COLO668 (cell line): Measurements from ENCODE around the gene LACTB.
A peak's percentile ranks its signal among the peaks of the same experiment; 100 is the strongest.

Source experiments
- DNase-seq: peaks from one replicate; lab custom pipeline; 2025; ENCODE audit not compliant: unreplicated experiment; lab: John Stamatoyannopoulos, UW

The LACTB gene

DNA sequence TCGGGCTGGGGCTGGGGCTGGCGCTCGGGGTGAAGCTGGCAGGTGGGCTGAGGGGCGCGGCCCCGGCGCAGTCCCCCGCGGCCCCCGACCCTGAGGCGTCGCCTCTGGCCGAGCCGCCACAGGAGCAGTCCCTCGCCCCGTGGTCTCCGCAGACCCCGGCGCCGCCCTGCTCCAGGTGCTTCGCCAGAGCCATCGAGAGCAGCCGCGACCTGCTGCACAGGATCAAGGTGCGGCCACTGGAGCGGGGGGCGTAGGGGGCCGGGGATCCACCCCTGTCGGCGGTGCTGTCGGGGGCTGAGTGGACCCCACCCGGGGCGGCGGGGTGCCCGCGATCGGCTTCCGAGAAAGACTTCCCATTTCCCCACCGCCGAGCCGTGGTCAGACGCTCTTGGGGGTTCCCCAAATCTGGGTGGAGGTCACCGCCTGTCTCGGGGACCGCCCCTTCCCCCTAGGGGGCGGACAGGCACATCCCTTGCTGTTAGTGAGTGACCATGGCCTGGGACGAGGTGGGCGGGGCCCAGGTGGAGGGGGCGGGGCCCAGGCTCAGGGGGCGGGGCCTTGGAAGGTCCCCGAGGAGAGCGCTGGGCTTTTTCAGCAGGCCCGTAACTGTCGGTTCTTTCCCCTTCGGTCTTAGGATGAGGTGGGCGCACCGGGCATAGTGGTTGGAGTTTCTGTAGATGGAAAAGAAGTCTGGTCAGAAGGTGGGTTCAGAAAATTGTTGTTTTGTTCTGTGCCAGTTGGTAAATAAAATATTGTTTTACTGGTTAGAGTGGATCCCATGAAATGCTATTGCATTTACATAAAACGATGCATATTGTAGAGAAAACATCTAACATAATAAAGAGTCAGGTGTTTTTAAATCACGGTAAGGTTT, 578 bp downstream of the LACTB start:
- peak; percentile 62 for DNase-seq

DNA sequence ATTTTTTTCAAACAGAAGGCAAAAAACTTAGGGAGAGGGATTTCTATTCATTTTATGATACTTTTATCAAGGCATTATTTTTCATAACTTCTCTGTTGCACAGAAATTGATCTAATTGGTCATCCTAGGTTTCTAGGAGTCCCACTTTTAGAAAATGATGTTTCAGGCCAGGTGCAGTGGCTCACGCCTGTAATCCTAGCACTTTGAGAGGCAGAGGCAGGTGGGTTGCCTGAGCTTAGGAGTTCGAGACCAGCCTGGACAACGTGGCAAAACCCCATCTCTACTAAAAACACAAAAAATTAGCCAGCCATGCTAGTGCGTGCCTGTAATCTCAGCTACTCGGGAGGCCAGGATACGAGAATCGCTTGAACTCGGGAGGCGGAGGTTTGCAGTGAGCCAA, 2.8 kb downstream of the LACTB start:
- DNase-seq, result no peak

DNA sequence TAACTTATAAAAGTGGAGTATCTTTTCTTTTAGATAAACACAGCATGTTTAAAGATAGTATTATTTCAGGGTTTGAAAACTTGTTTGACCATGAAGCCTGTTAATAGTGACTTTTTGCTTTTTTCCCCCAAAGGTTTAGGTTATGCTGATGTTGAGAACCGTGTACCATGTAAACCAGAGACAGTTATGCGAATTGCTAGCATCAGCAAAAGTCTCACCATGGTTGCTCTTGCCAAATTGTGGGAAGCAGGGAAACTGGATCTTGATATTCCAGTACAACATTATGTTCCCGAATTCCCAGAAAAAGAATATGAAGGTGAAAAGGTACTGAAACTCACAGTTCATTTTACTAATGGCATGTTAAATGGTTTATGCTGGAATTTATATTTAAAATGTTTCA, 5.1 kb downstream of the LACTB start:
- no peak for DNase-seq

DNA sequence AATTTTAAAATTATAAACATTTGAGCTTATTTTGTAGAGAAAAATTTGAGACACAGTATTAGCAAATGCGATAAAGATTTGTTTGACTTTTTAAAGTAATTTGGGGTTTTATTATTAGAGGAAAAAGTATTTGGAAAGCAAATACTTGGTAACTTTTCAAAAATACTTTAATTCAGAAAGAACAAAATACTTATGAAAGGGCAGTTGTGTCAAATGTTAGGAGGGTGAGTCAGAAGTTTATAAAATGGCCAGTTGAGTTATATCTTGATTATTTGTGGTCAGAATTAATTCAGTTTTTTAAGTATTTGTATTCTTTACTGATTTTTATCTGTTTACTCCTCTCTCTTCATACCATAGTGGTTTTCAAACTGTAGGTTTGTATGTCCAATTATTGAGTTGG, 12.1 kb downstream of the LACTB start:
- no peak for DNase-seq

DNA sequence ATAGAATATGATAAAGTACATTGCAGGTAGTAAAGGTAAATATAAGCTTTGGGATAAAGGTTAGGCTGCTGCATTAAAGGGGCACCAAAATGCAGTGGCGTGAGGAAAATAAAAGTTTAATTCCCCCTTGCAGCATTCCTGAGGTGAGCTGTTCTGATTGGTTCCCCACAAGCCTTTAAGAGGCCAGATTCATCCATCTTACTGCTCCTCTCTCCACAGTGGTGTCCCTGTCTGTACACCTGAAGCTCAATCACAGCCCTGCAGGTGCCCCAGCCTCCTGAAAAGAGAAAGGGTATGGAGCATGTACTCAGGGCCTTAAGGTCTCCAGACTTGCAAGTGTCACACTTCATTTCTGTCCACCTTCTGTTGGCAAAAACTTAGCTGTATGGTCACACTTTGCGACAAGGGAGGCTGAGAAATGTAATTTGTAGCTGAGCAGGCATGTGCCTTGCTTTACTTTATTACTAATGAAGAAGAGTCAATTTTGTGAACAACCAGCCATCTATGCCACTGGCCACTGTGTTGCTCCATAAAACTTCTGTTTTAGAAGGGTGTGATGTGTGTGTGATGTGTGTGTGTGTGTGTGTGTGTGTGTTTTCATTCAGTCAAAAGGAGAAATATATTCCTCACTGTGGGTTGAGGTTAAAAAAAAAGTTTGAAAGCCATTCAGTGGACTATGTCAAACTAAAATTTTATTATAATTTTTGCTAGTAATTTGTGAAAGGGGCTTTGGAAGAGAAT, 12.8 kb downstream of the LACTB start:
- no peak for DNase-seq

DNA sequence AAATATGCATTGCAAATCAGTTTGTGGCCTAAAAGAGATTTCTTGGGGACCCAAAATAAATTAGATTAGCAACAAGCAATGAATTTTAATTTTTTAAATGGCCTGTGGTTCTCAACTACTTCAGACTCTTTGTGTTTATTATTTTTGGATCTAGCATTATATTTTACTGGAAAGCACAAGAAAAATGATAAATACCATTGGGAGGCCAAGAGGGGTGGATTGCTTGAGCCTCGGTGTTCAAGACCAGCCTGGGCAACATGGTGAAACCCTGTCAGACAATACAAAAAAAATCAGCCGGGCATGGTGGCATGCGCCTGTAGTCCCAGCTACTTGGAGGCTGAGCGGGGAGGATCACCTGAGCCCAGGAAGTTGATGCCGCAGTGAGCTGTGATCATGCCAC, 13.6 kb downstream of the LACTB start:
- no peak for DNase-seq

DNA sequence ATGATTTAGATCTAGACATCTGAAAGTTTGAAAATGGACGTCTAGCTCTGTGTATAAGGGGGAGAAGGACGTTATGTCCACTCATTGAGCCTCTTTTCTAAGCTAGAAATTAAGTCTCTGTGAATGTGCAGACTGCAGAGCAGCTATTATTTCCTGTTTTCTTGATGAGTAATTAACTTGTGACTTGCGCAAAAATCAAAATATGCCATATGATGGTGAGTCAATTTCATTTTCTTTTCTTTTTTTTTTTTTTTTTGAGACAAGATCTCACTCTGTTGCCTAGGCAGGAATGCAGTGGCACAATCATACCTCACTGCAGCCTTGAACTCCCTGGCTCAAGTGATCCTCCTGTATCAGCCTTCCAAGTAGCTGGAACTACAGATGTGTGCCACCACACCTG, 14.1 kb downstream of the LACTB start:
- no peak for DNase-seq

DNA sequence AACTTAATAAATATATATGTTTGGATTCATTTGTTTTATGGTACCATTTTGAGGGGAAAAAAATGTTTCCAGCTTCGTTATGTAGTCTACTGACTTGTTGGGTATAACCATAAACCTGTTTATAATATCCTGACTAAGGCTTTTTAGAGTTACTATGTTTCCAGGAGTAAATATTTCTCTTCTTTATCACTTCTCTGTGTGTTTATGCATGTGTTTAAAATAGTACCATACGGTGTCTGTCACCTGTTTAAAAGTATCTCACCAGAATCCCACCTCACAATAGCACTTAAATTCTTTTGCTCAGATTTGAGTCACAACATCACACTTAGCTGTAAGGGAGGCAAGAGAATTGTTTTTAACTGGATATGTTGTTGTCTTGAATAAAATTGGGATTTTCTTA, 15.1 kb downstream of the LACTB start:
- no peak for DNase-seq

DNA sequence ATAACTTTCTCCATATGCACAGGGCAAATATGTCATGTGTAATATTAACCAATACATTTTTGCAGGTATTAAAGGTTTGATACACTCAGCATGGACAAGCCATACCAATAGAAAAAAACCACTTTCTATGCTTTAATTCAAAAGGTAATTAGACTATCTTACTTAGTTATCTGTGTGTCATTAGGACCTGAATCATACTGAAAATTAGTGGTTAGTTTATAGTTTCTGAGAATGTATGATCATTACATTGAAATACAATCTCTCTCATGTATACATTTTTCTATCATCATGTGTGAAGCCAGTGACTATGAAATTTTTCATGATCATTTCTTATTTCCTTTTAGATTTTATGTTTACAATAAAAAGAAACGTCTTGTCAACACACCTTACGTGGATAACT, 19.3 kb downstream of the LACTB start:
- no peak for DNase-seq

DNA sequence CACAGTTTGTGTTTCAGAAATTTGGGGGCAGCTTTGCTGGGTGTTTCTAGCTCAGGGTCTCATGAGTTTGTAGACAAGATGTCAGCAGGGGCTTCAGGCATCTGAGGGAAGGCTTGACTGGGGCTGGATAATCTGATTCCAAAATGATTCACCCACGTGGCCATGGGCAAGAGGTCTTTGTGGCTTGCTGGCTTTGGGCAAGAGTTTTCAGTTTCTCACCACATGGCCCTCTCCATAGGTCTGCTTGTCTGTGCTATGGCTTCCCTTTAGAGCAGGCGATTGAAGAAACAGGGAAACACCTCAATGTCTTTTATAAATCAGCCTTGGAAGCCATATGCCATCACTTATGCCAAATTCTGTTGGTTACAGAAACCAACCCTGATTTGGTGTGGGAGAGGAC, 23.8 kb downstream of the LACTB start:
- DNase-seq, result no peak

DNA sequence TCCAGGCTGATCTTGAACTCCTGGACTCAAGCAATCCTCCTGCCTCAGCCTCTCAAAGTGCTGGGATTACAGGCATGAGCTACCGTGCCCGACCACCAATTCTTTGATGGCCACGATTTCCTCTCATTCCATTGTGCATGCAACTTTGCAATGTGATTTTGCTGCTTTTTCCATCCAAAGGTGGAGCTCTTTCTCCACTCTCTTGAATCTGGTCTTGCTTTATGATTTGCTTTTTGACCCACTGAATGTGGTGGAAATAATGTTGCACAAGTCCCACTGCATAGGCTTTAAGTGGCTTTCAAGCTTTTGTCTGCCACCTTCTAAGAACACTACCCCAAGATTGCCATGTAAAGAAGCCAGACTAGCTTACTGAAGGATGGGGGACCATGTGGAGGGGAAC, 25.0 kb downstream of the LACTB start:
- DNase-seq, result no peak

DNA sequence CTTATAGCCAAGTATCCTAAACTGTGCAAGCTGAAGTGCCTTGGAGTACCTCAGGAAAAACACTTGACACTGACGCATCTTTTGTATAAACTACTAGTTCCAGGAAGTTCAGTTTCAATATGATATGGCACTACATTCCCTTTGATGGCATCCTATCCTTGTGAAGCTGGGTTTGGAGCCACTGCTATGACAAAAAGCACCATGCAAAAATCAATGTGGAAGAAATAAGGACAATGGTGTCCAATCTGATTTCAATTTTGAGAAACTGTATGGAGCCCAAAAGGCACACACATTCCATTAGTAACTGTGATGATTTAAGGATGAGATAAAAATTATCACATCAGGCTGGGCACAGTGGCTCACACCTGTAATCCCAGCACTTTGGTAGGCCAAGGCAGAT, 30.0 kb downstream of the LACTB start:
- no peak for DNase-seq

DNA sequence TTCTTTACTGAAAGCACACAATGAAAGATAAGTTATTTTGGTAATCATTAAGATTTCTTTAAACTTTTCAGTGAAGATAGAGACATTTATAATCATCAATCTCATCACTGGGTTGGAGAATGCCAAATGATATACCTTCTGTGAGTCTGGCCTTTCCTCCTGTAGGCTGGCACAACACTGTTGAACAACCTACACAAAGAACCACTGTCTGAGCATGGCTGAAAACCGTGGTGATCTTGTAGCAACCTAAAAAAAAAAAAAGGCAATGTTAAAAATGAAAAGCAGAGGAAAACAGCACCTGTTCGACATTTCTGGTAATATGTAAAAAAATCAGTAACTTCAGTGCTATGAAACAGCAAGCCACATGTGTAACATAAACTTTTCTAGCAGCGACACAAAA, 33.8 kb downstream of the LACTB start:
- DNase-seq, result no peak

DNA sequence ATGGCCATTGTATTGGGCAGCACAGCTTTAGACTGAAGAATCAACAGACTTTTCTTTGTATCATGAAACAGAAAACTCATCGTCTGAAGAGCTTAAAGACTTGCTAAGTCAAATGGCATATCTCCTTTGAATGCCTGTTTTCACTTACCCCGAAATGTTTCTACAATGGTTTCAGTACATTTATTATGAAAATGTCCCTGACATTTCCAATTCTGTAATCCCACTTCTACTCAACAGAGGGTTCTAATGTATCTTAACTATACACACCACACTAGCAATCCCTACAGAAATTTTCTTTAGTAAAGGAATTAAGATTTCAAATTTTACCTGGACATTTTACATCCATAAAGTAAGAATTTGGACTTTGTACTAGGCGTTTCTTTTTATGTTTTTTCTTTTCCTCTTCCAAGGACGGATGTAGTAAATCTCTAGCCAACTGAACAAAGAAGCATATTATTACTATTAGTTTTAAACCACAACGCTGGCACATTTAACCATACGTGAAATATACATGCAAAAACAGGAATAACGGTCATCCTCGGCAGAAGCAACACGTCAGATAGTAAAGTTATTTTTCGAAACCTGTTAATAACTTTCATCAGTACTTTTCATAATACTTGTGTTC, 34.5 kb downstream of the LACTB start:
- no peak for DNase-seq

DNA sequence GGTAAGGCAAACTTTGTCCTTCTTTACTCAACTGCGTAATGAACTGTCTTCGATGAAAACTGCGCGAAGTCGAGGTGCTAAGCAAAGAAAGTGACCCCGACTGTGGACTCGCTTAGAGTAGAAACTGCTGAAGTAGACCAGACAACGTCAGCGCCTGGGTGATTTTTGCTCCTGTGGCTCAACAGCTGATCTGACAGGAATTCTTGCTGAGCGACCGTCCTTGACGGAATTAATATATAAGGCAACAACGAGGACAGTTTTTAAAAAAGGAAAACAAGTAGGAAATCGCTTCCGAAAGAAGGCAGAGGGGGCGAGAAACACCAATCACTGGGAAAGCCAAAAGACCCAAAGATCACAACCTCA, 35.1 kb downstream of the LACTB start:
- DNase-seq, result peak; percentile 42

DNA sequence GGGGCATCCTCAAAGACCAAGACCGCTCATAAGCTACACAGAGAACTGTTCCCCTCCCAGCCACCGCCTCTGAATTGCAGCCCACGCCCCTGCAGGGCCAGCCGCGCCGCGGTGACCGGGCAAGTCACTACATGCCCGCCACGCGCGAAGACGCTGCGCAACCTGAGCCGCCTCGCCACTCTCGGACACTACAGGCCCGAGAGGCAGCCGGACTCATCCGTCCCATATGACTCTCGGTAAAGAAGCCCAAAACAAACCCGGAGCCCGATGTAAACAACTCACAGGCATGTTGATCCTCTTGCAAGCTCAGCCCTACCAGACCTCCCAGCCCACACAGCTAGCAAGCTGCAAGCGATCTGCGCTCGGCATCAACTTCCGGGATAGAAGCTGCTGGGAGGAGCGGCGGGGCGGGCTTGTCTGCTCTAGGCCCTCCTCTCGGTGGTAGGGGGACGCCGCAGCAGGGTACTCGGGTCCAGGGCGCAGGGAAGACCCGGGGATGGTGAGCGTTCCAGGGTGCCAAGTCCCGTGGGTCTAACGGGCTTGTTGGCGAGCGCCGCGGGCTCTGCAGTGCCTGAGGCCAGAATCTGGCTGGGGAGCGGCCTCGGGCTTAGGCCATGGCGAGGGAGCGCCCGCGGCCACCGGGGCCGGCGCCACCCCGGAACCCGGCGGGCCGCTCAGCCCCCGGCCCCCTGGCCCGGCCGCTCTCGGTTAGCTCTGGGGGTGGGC, 35.6 kb downstream of the LACTB start, which contains the start of gene RPS27L:
Gene RPS27L (minus strand): TSS at position 360 of the 726 bp plus-strand sequence. CDS start 72 bp downstream, at position 288.
- DNase-seq, result peak; percentile 91

DNA sequence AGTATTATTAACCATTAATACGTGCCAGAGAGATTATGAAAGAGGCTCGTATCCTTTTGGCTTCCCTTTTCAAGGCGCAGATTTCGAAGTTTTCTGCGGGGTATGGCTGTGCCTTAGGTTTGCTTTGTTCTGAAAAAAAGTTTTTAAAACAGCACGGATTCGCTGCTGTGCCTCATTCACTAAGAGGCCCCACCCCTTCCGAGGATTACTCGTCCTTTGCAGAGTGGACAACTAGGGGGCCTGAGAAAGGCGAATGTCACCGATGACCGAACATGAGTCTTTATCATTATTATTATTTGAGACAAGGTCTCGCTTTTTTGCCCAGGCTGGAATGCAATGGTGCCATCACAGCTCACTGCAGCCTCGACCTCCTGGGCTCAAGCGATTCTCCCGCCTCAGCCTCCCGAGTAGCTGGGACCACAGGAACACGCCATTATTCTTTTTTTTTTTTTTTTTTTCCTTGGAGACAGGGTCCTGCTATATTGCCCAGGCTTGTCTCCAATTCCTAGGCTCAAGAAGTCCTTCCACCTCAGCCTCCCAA, 36.3 kb downstream of the LACTB start:
- peak; percentile 23 for DNase-seq

DNA sequence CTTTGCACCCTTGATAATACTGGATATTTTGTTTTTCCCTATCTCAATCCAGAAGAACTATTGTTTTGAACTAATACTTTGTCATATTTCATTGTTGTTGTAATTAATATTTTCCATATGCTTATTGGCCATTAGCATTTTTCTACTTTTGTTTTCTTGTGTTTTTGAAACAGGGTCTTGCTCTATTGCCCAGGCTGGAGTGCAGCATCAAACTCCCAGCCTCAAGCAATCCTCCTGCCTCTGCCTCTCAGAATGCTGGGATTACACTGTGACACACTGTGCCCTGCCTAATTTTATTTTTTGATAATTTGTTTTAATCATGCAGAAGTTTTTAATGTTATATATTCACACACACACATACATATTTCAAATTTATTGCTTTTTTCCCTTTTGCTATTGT, 39.0 kb downstream of the LACTB start:
- DNase-seq, result no peak

DNA sequence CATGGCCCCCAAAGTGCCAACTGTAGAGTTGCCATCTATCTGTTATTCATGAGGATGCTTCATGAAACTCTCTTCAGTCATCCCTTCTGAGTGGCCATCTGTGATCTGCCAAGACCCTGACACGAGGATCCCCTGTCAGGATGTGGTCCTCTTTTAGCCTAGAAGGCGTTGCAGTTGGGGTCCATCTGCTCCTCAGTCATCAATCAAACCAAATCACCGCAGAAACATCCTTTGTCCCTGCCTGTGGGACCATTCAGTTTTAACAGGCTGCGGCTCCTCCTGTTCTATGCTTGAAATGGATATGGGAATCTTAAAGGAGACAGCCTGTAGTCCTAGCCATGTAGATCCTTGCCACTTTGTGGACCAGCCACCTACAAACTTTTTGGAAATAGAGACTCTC, 41.6 kb downstream of the LACTB start:
- no peak for DNase-seq

DNA sequence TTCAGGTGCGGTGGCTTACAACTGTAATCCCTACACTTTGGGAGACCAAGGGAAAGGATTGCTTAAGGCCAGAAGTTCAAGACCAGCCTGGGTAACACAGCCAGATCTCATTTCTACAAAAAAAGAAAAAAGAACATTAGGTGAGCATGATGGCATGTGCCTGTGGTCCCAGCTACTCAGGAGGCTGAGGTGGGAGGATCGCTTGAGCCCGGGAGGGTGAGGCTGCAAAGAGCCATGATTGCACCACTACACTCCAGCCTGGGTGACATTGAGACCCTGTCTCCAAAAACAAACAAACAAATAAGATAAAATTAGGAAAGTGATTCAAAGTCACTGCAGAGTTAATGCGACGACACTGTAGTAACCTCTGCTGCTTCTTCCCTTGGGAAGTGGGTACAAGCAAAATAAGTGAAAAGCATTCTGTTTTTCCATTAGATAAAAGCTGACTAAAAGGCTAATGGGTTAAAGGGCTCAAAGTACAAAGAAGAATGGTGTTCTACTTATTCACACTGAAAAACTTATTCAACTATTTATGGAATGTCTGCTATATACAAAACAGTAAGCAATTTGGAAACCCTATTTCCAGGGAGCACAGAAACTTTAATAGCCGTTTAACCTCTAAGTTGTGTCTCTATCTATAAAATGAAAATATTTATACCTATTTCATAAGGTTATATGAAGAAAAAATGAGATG, 43.7 kb downstream of the LACTB start:
- DNase-seq, result no peak
